Fibroblast of skin of abdomen (primary cell): ENCODE measurements around the gene TMEM131.

Experiments used
- DNase-seq: peaks from one replicate; pipeline ENCODE4 v3.0.0-alpha.2; 2013

Gene TMEM131

GRCh38 chr2:97754690-97755346 lies 240.9 kb downstream of the TMEM131 start:
- DNase-seq, result no peak

- DNase-seq, result no peak
Observed at GRCh38 chr2:97752342-97753334, 243.1 kb downstream of the TMEM131 start.

GRCh38 chr2:97751752-97752151 lies 244.0 kb downstream of the TMEM131 start:
- peak; percentile 14 for DNase-seq

- no peak for DNase-seq
Observed at GRCh38 chr2:97750017-97750416, 245.7 kb downstream of the TMEM131 start.

GRCh38 chr2:97749581-97749980 lies 246.2 kb downstream of the TMEM131 start:
- no peak for DNase-seq

GRCh38 chr2:97747716-97748115 lies 248.0 kb downstream of the TMEM131 start:
- DNase-seq, result peak; percentile 58

GRCh38 chr2:97747285-97747684 lies 248.5 kb downstream of the TMEM131 start:
- DNase-seq, result no peak

GRCh38 chr2:97745474-97746174 lies 250.1 kb downstream of the TMEM131 start:
- DNase-seq, result no peak

GRCh38 chr2:97743913-97744312 lies 251.8 kb downstream of the TMEM131 start:
- DNase-seq, result no peak

GRCh38 chr2:97742381-97742847 lies 253.3 kb downstream of the TMEM131 start:
- no peak for DNase-seq

GRCh38 chr2:97741686-97742085 lies 254.1 kb downstream of the TMEM131 start:
- no peak for DNase-seq

GRCh38 chr2:97741251-97741650 lies 254.5 kb downstream of the TMEM131 start:
- DNase-seq, result no peak

GRCh38 chr2:97740590-97741182 lies 255.1 kb downstream of the TMEM131 start:
- DNase-seq, result peak; percentile 28

GRCh38 chr2:97739893-97740245 lies 255.9 kb downstream of the TMEM131 start:
- no peak for DNase-seq

GRCh38 chr2:97739020-97739892 lies 256.5 kb downstream of the TMEM131 start:
- DNase-seq, result no peak

GRCh38 chr2:97738179-97739019 lies 257.3 kb downstream of the TMEM131 start:
- DNase-seq, result no peak

- DNase-seq, result no peak
Observed at GRCh38 chr2:97737421-97738178, 258.1 kb downstream of the TMEM131 start.

GRCh38 chr2:97736608-97737330 lies 259.0 kb downstream of the TMEM131 start:
- no peak for DNase-seq

GRCh38 chr2:97736185-97736584 lies 259.6 kb downstream of the TMEM131 start:
- DNase-seq, result no peak
